AG09319 (cell line): ENCODE data around the gene KRT37.

ENCODE experiments used
- DNase-seq: peaks from one replicate; pipeline ENCODE4 v3.0.0-alpha.2; 2010; ENCODE audit warnings: low read depth; ENCODE audit errors: extremely low read depth
- TF ChIP-seq, protein P1 (sequence below): IDR thresholded peaks from 2 replicates; pipeline ENCODE4 v1.5.1; 2011; ENCODE audit warnings: low read depth, mild to moderate bottlenecking, inconsistent platforms, low read length, moderate library complexity

The KRT37 gene

DNA sequence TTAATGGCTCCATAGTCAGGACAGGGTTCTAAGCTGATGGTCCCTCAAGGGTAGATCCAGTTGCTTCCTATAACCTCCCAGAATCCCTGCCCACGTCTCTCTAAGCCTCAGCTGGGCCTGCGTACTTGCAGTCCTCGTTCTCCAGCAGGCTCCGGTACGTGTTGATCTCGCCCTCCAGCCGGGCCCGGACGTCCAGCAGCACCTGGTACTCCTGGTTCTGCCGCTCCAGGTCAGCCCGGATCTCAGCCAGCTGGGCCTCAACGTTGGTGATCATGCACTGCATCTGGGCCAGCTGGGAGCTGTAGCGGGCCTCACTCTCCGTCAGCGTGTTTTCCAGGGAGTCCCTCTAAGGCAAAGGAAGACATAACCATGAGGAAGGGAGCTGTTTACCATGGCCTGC, 38.3 kb upstream of the KRT37 start:
- TF ChIP-seq, protein P1, sequence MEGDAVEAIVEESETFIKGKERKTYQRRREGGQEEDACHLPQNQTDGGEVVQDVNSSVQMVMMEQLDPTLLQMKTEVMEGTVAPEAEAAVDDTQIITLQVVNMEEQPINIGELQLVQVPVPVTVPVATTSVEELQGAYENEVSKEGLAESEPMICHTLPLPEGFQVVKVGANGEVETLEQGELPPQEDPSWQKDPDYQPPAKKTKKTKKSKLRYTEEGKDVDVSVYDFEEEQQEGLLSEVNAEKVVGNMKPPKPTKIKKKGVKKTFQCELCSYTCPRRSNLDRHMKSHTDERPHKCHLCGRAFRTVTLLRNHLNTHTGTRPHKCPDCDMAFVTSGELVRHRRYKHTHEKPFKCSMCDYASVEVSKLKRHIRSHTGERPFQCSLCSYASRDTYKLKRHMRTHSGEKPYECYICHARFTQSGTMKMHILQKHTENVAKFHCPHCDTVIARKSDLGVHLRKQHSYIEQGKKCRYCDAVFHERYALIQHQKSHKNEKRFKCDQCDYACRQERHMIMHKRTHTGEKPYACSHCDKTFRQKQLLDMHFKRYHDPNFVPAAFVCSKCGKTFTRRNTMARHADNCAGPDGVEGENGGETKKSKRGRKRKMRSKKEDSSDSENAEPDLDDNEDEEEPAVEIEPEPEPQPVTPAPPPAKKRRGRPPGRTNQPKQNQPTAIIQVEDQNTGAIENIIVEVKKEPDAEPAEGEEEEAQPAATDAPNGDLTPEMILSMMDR, result no peak
- no peak for DNase-seq

DNA sequence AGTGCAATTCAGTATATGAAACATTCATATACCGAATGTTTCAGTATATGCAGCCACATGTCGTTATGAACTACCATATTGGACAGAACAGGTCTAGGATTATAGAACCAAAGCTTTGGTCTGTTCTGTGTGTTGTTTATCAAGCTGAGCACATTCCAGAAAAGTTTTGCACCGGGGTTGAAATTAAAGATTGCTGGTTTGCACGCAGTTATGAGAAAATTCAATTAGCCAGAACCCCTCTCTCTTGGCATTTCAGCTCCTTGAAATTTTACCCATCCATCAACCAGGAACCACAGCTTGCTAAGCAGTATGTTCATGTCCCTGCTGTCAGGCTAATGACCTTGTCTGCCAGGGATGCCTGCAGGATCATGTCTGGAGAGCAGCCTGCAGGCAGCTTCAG, 33.3 kb upstream of the KRT37 start:
- TF ChIP-seq, protein P1, result no peak
- DNase-seq, result peak; percentile 70

DNA sequence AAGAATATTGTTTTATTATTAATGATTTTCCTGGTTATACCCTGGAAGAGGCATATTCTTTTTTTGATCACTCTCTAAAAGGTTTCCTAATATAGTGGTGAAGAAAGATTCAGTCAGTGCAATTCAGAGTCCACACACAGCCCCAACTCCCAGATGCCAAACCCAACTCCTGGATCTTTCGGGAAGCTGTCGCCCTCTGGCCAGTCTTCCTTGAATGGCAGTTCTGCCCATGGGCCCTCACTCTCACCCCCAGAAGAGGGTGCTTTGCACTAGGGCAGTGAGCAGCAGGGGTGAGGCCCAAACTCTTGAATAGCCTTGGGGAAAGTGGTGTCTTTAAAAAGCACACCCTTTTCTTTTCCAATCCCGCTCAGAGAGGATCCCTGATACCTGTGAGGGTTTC, 31.8 kb upstream of the KRT37 start:
- no peak for DNase-seq
- TF ChIP-seq, protein P1, result no peak

DNA sequence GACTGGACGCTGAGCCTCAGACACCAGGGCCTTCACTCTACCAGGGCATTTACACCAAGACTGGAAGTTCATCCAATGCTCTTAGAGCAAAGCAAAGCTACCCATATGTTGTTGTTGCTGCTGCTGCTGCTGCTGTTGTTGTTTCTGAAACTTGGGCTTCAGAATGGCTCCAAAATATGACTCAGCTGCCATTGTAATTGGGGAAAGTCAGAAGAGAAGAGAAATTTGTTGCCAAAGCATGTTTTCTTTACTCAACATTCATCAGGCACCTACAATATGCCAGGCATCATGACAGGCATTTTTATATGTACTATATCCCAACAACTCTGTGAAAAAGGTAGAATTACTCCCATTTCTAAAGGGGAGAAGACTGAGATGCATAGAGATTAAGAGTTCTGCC, 30.9 kb upstream of the KRT37 start:
- no peak for DNase-seq
- TF ChIP-seq, protein P1, result no peak

DNA sequence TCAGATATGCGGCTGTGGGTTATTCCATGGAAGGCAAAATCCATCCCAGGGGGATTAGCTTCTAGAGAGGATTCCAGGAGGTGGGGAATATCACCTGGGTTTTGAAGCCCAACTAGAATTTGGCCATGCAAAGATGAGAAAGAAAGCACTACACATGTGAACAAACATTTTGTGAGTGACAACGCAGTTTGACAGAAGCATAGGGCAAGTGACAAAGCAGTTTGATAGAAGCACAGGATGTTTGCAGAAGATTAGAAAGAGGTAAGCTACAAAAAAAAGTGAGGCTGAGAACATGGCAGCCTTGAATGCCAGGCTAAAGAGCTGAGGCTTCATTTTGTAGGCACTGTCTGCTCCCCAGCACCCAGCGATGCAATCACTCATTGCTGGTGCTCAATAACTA, 28.7 kb upstream of the KRT37 start:
- TF ChIP-seq, protein P1, result no peak
- DNase-seq, result no peak

DNA sequence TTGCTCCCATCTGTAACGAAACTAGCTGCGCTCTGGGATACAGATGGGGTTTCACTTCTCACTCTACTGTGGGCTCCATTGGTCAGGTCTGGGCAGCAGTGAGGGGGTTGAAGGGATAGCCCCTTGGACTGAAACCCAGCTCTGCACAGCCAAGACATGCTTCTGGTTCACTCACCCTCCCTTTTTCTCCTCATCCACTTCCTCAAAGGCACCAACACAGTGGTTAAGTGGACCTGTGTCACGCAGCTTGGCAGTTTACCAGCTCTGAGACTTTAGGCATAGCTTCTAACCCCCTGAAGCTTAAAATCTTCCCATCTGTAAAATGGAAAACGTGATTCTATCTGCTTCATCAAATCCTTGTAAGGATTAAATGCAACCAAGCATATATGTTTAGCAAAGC, 27.9 kb upstream of the KRT37 start:
- no peak for DNase-seq
- TF ChIP-seq, protein P1, result no peak

DNA sequence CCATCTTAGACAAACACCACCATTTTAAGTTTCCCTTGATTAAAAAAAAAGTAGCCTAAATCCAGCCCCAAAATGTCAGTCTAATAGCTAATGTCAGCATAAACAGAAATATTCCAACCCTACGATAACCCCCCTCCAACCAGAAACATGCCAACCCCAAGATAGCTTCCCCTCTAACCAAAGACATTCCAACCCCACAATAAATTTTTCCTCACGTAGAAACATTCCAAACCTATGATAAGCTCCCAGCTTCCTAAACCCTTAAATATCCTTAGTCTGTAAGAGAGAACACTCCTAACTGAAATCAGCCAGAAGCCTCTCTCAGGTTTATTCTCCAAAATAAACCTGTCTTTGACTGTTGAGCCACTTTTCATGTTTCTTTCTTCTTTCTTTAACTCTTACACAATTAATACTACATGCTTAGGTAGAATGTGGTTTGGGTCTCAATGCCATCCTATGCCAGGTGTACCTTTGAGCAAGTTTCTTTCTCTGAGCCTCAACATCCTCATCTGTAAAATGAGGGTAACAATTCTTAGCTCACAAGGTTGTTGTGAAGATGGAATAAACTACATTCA, 26.9 kb upstream of the KRT37 start:
- TF ChIP-seq, protein P1, result no peak
- DNase-seq, result no peak
